Retina (tissue), 1 donor: ENCODE data around the gene UTS2B.
"Not testable (repeated sequence)": the region's sequence is repeated elsewhere in the genome, so short reads cannot be mapped to it uniquely, and the experiment has no call there.

Source experiments
- DNase-seq: peaks from one replicate; pipeline ENCODE4 v3.0.0-alpha.2; 2016

The UTS2B gene

GRCh38 chr3:191316876-191317603 lies 13.3 kb downstream of the UTS2B start:
- no peak for DNase-seq

GRCh38 chr3:191314109-191314728 lies 16.1 kb downstream of the UTS2B start:
- DNase-seq: no peak

- DNase-seq: no peak
Measured at GRCh38 chr3:191313296-191313695, 17.0 kb downstream of the UTS2B start.

GRCh38 chr3:191307341-191307740 lies 23.0 kb downstream of the UTS2B start:
- DNase-seq: no peak

- DNase-seq: no peak
Measured at GRCh38 chr3:191306428-191306827, 23.9 kb downstream of the UTS2B start.

GRCh38 chr3:191303596-191303995 lies 26.7 kb downstream of the UTS2B start:
- no peak for DNase-seq

- no peak for DNase-seq
Measured at GRCh38 chr3:191302451-191302850, 27.9 kb downstream of the UTS2B start.

GRCh38 chr3:191301782-191302411 lies 28.4 kb downstream of the UTS2B start:
- no peak for DNase-seq

- DNase-seq: no peak
Measured at GRCh38 chr3:191301017-191301416, 29.3 kb downstream of the UTS2B start.

GRCh38 chr3:191300422-191300821 lies 29.9 kb downstream of the UTS2B start:
- DNase-seq: no peak

- no peak for DNase-seq
Measured at GRCh38 chr3:191298846-191299245, 31.5 kb downstream of the UTS2B start.

GRCh38 chr3:191296041-191296541 lies 34.2 kb downstream of the UTS2B start:
- no peak for DNase-seq

GRCh38 chr3:191294291-191294690 lies 36.0 kb downstream of the UTS2B start:
- DNase-seq: no peak

- DNase-seq: no peak
Measured at GRCh38 chr3:191292243-191293015, 37.9 kb downstream of the UTS2B start.

- no peak for DNase-seq
Measured at GRCh38 chr3:191290311-191291025, 39.9 kb downstream of the UTS2B start.

GRCh38 chr3:191283400-191283799 lies 46.9 kb downstream of the UTS2B start:
- no peak for DNase-seq

- no peak for DNase-seq
Measured at GRCh38 chr3:191282251-191283185, 47.8 kb downstream of the UTS2B start.

GRCh38 chr3:191280882-191281281 lies 49.4 kb downstream of the UTS2B start:
- DNase-seq: no peak

GRCh38 chr3:191280111-191280510 lies 50.2 kb downstream of the UTS2B start:
- DNase-seq: no peak

- DNase-seq: no peak
Measured at GRCh38 chr3:191275751-191276150, 54.6 kb downstream of the UTS2B start.

- DNase-seq: not testable (repeated sequence)
Measured at GRCh38 chr3:191275244-191275643, 55.1 kb downstream of the UTS2B start.
